GM23248 (cell line): ENCODE results near the gene BBS10.

ENCODE experiments used
- EZH2 ChIP-seq: fragments of 200-600 bp; sonication (generic); IDR thresholded peaks from 2 replicates; pipeline ENCODE4 v1.6.1; 2018; ENCODE audit warnings: antibody characterized with exemption, mild to moderate bottlenecking; ENCODE audit not compliant: insufficient read depth, poor library complexity, severe bottlenecking
- EZH2phosphoT487 ChIP-seq: fragments of 200-600 bp; sonication (generic); IDR thresholded peaks from 2 replicates; pipeline ENCODE4 v1.6.1; 2018; ENCODE audit warnings: antibody characterized with exemption, moderate library complexity, mild to moderate bottlenecking, low read depth; ENCODE audit not compliant: insufficient read depth

GRCh38 chr12:76356071-76356470 lies 7.9 kb upstream of the BBS10 start:
- no peak for TF ChIP-seq EZH2
- TF ChIP-seq EZH2phosphoT487 = no peak
